Spinal cord (tissue), 10 donors: ENCODE measurements around the gene CASP8. TPM values are rescaled to one million over a fixed set of nuclear protein-coding genes. Genes with fewer than 3 reads are reported as not detected.

Source experiments
- DNase-seq, 6 donors: peaks; one replicate each; pipeline versions ENCODE4 v3.0.0 to v3.0.0-alpha.2; 2013 to 2015; ENCODE audit warnings: low spot score in 6 of 6, low read depth in 4 of 6
- H3K27ac ChIP-seq: one replicate; pipeline ENCODE4 v1.5.1; 2013; ENCODE audit warnings: low read depth, low read length, control low read depth
- H3K27me3 ChIP-seq: one replicate; pipeline ENCODE4 v1.6.1; 2013; ENCODE audit warnings: low read length; ENCODE audit not compliant: control insufficient read depth, insufficient read depth
- H3K36me3 ChIP-seq: one replicate; pipeline ENCODE4 v1.6.1; 2013; ENCODE audit warnings: low read length; ENCODE audit not compliant: control insufficient read depth, insufficient read depth
- H3K4me1 ChIP-seq: one replicate; pipeline ENCODE4 v1.6.1; 2013; ENCODE audit warnings: low read length; ENCODE audit not compliant: control insufficient read depth, insufficient read depth
- H3K4me3 ChIP-seq: one replicate; pipeline ENCODE4 v1.5.1; 2013; ENCODE audit warnings: low read depth, low read length, control low read depth
- H3K9me3 ChIP-seq: one replicate; pipeline ENCODE4 v1.6.1; 2013; ENCODE audit warnings: low read length; ENCODE audit not compliant: control insufficient read depth, insufficient read depth
- WGBS: methylation state at CpG from one replicate; pipeline ENCODE4 v1.1.5; 2013; ENCODE audit warnings: missing lambda C conversion rate; ENCODE audit not compliant: insufficient coverage; 5-methylcytosine and 5-hydroxymethylcytosine counted together
- polyA plus RNA-seq, 2 donors: library from polyadenylated mRNA; unstranded; fragments of 120-200 nt; gene quantifications; one replicate each; pipeline ENCODE4 v1.2.1, GENCODE V29; 2013; ENCODE audit not compliant: insufficient read length in 2 of 2
- small RNA-seq: library from RNA; depleted of rRNA; stranded (forward); fragments of <200 nt; gene quantifications from one replicate; pipeline ENCODE3, GENCODE V24; 2014; ENCODE audit warnings: low replicate concordance
- total RNA-seq, 2 donors: library from RNA; depleted of rRNA in 1 of 2; stranded (reverse); fragments of 120-200 nt in 1 of 2; fragments of >200 nt in 1 of 2; gene quantifications; one replicate each; pipeline versions ENCODE4 v1.2.3 to v1.2.4, GENCODE V29; 2013 to 2014
- donor health status: healthy.

Gene CASP8
- total and polyA plus RNA-seq, 4 donors = 5.1 to 17.1 (median 9.0) TPM

- no peaks in the 10 kb centered on the region for H3K4me1 ChIP-seq
- no peak overlapping the region for H3K4me3 ChIP-seq
- no peak for DNase-seq
- no peaks in the 10 kb centered on the region for H3K27me3 ChIP-seq
- H3K27ac ChIP-seq = no peak overlapping the region
- 81% methylated on average over 4 of the region's 4 CpGs for WGBS
- H3K36me3 ChIP-seq = no peaks in the 10 kb centered on the region
- H3K9me3 ChIP-seq = no peaks in the 10 kb centered on the region
Measured at GRCh38 chr2:201320257-201320656, 59.9 kb downstream of the CASP8 start.

- Histone ChIP-seq H3K4me3 (no peak overlapping the region), H3K4me1 (no peaks in the 10 kb centered on the region), H3K27ac (no peak overlapping the region), H3K9me3 (no peaks in the 10 kb centered on the region), H3K36me3 (no peaks in the 10 kb centered on the region), H3K27me3 (no peaks in the 10 kb centered on the region)
- no peak for DNase-seq
- WGBS = 93% methylated on average over 4 of the region's 4 CpGs
Measured at GRCh38 chr2:201320701-201321100, 60.4 kb downstream of the CASP8 start.

- H3K27me3 ChIP-seq = no peaks in the 10 kb centered on the region
- peaks cover 2% of the 10 kb centered on the region for H3K9me3 ChIP-seq
- H3K4me3 ChIP-seq = no peak overlapping the region
- no peak for DNase-seq
- H3K4me1 ChIP-seq = no peaks in the 10 kb centered on the region
- H3K27ac ChIP-seq = no peak overlapping the region
- H3K36me3 ChIP-seq = no peaks in the 10 kb centered on the region
Measured at GRCh38 chr2:201322772-201323171, 62.4 kb downstream of the CASP8 start.

- Histone ChIP-seq H3K4me3 (no peak overlapping the region), H3K27me3 (no peaks in the 10 kb centered on the region), H3K36me3 (no peaks in the 10 kb centered on the region), H3K9me3 (peaks cover 2% of the 10 kb centered on the region), H3K27ac (no peak overlapping the region), H3K4me1 (no peaks in the 10 kb centered on the region)
- 80% methylated on average over 1 of the region's 3 CpGs for WGBS
- no peak for DNase-seq
Measured at GRCh38 chr2:201327678-201328077, 67.3 kb downstream of the CASP8 start.

GRCh38 chr2:201329409-201329808, 69.1 kb downstream of the CASP8 start:
- no peak for DNase-seq
- H3K4me3 ChIP-seq = no peak overlapping the region
- no peaks in the 10 kb centered on the region for H3K4me1 ChIP-seq
- no peaks in the 10 kb centered on the region for H3K36me3 ChIP-seq
- H3K27me3 ChIP-seq = no peaks in the 10 kb centered on the region
- H3K27ac ChIP-seq = no peak overlapping the region
- WGBS = no CpG with 5 or more reads among the region's 1 CpG
- H3K9me3 ChIP-seq = peaks cover 2% of the 10 kb centered on the region

Small RNAs within 50 kb of the gene (small RNA-seq; reads per million reads assigned to genes)
- gene MTND4LP13 = not detected

Other genes with a start within 250 kb of the CASP8 start
- gene HYCC2, start 188.9 kb upstream of the CASP8 start, total RNA-seq = 10 to 100 TPM; 17.2 to 49.0 TPM
- gene HYCC2, start 188.9 kb upstream of the CASP8 start, polyA plus RNA-seq = 10 to 100 TPM; 15.2 to 20.5 TPM
- gene NDUFB3, start 188.5 kb upstream of the CASP8 start, total RNA-seq = 100 to 1,000 TPM in 1 of 2 donors, 10 to 100 TPM in 1; 79.0 to 117 TPM
- 100 to 1,000 TPM; 114 to 136 TPM for gene NDUFB3, start 188.5 kb upstream of the CASP8 start, polyA plus RNA-seq
- 10 to 100 TPM; 65.9 to 81.9 TPM for gene CFLAR, start 144.4 kb upstream of the CASP8 start, total RNA-seq
- 10 to 100 TPM; 28.2 to 49.2 TPM for gene CFLAR, start 144.4 kb upstream of the CASP8 start, polyA plus RNA-seq
- 1 to 10 TPM; 8.1 to 8.7 TPM for gene CASP10, start 77.4 kb upstream of the CASP8 start, total RNA-seq
- gene CASP10, start 77.4 kb upstream of the CASP8 start, polyA plus RNA-seq = 1 to 10 TPM; 2.8 to 4.8 TPM
- 1 to 10 TPM; 5.0 to 7.1 TPM for gene FLACC1, start 96.8 kb downstream of the CASP8 start, total RNA-seq
- gene FLACC1, start 96.8 kb downstream of the CASP8 start, polyA plus RNA-seq = 1 to 10 TPM; 4.3 to 5.0 TPM
- 10 to 100 TPM; 34.9 to 57.9 TPM for gene TRAK2, start 190.9 kb downstream of the CASP8 start, total RNA-seq
- gene TRAK2, start 190.9 kb downstream of the CASP8 start, polyA plus RNA-seq = 10 to 100 TPM; 23.9 to 30.8 TPM
- 100 to 1,000 TPM in 1 of 2 donors, 10 to 100 TPM in 1; 48.3 to 108 TPM for gene STRADB, start 191.2 kb downstream of the CASP8 start, total RNA-seq
- 10 to 100 TPM; 77.6 to 78.4 TPM for gene STRADB, start 191.2 kb downstream of the CASP8 start, polyA plus RNA-seq